Measurements from ENCODE around the gene TLR8.

Gene TLR8

DNA sequence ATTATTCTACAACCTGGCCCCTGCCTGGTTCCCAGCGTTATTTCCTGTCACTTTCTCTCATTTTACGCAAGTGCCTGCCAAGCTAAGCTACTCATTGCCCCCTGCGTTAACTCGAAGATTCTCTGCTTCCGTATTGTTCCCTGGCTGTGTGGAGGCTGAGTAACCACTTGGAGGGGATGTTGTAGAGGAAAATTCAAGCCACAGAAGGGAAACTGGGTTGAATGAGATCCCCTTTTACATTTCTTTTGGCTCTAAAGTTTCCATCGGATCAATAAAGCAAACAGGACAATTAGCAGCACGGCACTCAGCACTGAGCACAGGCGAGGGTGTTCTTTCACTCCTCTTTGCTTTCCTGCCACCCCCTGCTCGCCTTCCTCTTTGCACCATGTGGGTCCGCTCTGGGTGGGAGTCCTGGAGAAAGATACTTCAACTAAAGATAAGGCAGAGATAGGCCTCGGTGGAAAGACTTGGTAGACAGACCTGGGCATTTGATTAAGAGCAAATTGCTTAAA is 64.3 kb downstream of the TLR8 start:
- peak; percentile 47 for ATAC-seq

DNA sequence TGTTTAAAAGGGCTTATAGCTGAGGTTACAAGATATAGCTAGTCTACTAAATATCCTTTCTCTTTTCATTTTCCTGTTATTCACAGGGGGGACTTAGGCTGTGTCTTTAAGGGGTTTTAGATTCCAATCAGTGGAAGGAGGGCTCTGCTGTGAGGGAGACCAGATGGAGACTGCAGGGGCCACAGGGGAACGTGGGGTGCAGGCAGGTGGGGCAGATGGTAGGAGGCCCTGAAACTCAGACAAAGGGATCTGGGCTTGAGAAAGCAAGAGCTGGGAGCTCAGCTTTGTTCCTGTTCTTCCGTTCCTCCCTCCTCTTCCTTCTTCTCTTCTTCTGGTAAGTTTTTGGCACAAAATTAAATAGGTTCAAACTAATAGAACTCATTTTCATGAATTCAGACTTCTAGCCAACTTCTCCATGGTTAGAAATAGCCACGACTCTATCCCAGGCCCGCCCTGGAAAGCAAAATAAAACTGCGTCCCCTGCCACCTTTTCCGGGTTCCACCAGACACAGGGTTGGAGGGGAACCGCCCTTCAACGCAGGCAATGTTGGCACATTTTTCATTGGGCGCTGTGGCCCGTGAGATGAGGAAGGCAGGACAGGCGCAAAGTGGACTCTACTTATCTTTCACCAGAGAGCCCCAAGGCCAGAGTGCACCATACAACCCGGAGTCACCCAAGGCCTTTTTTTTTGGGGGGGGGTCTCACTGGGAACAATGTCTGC is 65.0 kb downstream of the TLR8 start:
- TF ChIP-seq, protein P1, sequence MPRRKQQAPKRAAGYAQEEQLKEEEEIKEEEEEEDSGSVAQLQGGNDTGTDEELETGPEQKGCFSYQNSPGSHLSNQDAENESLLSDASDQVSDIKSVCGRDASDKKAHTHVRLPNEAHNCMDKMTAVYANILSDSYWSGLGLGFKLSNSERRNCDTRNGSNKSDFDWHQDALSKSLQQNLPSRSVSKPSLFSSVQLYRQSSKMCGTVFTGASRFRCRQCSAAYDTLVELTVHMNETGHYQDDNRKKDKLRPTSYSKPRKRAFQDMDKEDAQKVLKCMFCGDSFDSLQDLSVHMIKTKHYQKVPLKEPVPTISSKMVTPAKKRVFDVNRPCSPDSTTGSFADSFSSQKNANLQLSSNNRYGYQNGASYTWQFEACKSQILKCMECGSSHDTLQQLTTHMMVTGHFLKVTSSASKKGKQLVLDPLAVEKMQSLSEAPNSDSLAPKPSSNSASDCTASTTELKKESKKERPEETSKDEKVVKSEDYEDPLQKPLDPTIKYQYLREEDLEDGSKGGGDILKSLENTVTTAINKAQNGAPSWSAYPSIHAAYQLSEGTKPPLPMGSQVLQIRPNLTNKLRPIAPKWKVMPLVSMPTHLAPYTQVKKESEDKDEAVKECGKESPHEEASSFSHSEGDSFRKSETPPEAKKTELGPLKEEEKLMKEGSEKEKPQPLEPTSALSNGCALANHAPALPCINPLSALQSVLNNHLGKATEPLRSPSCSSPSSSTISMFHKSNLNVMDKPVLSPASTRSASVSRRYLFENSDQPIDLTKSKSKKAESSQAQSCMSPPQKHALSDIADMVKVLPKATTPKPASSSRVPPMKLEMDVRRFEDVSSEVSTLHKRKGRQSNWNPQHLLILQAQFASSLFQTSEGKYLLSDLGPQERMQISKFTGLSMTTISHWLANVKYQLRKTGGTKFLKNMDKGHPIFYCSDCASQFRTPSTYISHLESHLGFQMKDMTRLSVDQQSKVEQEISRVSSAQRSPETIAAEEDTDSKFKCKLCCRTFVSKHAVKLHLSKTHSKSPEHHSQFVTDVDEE (CRISPR knock-in tag; IDR thresholded peaks at IDR 0.05): no peak
- no peak for TF ChIP-seq RARB (CRISPR knock-in tag; IDR thresholded peaks at IDR 0.05)
- ATAC-seq: no peak

More for the DNA sequence above, 64.3 kb downstream of the TLR8 start:
- no peak for TF ChIP-seq TCF4 (CRISPR knock-in tag; IDR thresholded peaks at IDR 0.05; ENCODE audit: borderline replicate concordance)
- TF ChIP-seq, protein P1 (CRISPR knock-in tag; IDR thresholded peaks at IDR 0.05): no peak
- no peak for TF ChIP-seq ESRRG (CRISPR knock-in tag; IDR thresholded peaks at IDR 0.05)
- no peak for TF ChIP-seq OSR1 (CRISPR knock-in tag; IDR thresholded peaks at IDR 0.05)
- no peak for TF ChIP-seq ZNF565 (CRISPR knock-in tag; conservative IDR thresholded peaks at IDR 0.05; ENCODE audit: low read depth)
- TF ChIP-seq CSDC2 (CRISPR knock-in tag; IDR thresholded peaks at IDR 0.05): no peak
- no peak for TF ChIP-seq ARNTL (CRISPR knock-in tag; IDR thresholded peaks at IDR 0.05; ENCODE audit: borderline replicate concordance, low read depth)
- TF ChIP-seq RARB (CRISPR knock-in tag; IDR thresholded peaks at IDR 0.05): no peak

DNA sequence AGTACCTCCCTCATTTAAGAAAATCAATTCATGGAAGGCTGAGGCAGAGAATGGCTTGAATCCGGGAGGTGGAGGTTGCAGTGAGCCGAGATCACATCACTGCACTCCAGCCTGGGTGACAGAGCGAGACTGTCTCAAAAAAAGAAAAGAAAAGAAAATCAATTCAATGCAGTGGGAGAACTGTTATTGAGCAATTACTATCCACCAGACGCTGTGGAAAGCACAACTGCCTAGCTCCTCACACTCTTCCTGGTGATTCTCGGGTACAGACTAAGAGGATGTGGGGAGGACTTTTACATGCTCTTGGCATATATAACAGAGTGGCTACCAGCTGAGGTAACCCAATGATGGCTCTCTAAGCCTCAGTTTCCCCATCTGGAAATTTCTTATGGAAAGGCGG is 65.8 kb downstream of the TLR8 start:
- ATAC-seq: no peak
- TF ChIP-seq PPARA (CRISPR knock-in tag; IDR thresholded peaks at IDR 0.05; ENCODE audit: borderline replicate concordance) (no peak), ZC3H10 (CRISPR knock-in tag; IDR thresholded peaks at IDR 0.05) (no peak), BACH2 (CRISPR knock-in tag; IDR thresholded peaks at IDR 0.05; ENCODE audit: borderline replicate concordance) (no peak)
- TF ChIP-seq, protein P2, sequence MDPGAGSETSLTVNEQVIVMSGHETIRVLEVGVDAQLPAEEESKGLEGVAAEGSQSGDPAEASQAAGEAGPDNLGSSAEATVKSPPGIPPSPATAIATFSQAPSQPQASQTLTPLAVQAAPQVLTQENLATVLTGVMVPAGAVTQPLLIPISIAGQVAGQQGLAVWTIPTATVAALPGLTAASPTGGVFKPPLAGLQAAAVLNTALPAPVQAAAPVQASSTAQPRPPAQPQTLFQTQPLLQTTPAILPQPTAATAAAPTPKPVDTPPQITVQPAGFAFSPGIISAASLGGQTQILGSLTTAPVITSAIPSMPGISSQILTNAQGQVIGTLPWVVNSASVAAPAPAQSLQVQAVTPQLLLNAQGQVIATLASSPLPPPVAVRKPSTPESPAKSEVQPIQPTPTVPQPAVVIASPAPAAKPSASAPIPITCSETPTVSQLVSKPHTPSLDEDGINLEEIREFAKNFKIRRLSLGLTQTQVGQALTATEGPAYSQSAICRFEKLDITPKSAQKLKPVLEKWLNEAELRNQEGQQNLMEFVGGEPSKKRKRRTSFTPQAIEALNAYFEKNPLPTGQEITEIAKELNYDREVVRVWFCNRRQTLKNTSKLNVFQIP (CRISPR knock-in tag; IDR thresholded peaks at IDR 0.05; ENCODE audit: borderline replicate concordance, low read depth): no peak
